ENCODE measurements around the gene CNTN3.
A peak's percentile ranks its signal among the peaks of the same experiment; 100 is the strongest.

The CNTN3 gene

GRCh38 chr3:74613060-74613459 lies 1.4 kb downstream of the CNTN3 start:
- peak overlapping the region; percentile 72; the same call in 1 of the 2 replicates for H3K27ac ChIP-seq
- no peak for TF ChIP-seq CTCF (conservative IDR thresholded peaks at IDR 0.05)
- TF ChIP-seq ZFX (IDR thresholded peaks at IDR 0.05): no peak

- H3K27ac ChIP-seq: no peak overlapping the region
- TF ChIP-seq CTCF (conservative IDR thresholded peaks at IDR 0.05) (no peak), ZFX (IDR thresholded peaks at IDR 0.05) (no peak)
Measured at GRCh38 chr3:74611206-74611605, 3.3 kb downstream of the CNTN3 start.

GRCh38 chr3:74607803-74608202 lies 6.7 kb downstream of the CNTN3 start:
- no peak for TF ChIP-seq CTCF (conservative IDR thresholded peaks at IDR 0.05)
- TF ChIP-seq ZFX (IDR thresholded peaks at IDR 0.05): no peak
- H3K27ac ChIP-seq: no peak overlapping the region

GRCh38 chr3:74606996-74607395 lies 7.5 kb downstream of the CNTN3 start:
- no peak overlapping the region for H3K27ac ChIP-seq
- no peak for TF ChIP-seq CTCF (conservative IDR thresholded peaks at IDR 0.05)
- TF ChIP-seq ZFX (IDR thresholded peaks at IDR 0.05): no peak

GRCh38 chr3:74605437-74605836 lies 9.0 kb downstream of the CNTN3 start:
- no peak overlapping the region for H3K27ac ChIP-seq
- no peak for TF ChIP-seq ZFX (IDR thresholded peaks at IDR 0.05)

- no peak overlapping the region for H3K27ac ChIP-seq
- TF ChIP-seq CTCF (conservative IDR thresholded peaks at IDR 0.05) (no peak), ZFX (IDR thresholded peaks at IDR 0.05) (no peak)
Measured at GRCh38 chr3:74603292-74603691, 11.2 kb downstream of the CNTN3 start.

- TF ChIP-seq CTCF (conservative IDR thresholded peaks at IDR 0.05) (no peak), ZFX (IDR thresholded peaks at IDR 0.05) (no peak)
- no peak overlapping the region for H3K27ac ChIP-seq
Measured at GRCh38 chr3:74602471-74602870, 12.0 kb downstream of the CNTN3 start.

GRCh38 chr3:74601793-74602192 lies 12.7 kb downstream of the CNTN3 start:
- TF ChIP-seq ZFX (IDR thresholded peaks at IDR 0.05) (no peak), CTCF (conservative IDR thresholded peaks at IDR 0.05) (no peak)

More at GRCh38 chr3:74601793-74602192, 12.7 kb downstream of the CNTN3 start:
- H3K27ac ChIP-seq: no peak overlapping the region

Measured in C4-2B (cell line).